ENCODE measurements around the gene POLE. TPM values are rescaled to one million over a fixed set of nuclear protein-coding genes. Genes with fewer than 3 reads are reported as not detected.

POLE gene
- total and polyA plus RNA-seq, 8 donors: 7.2 to 45.7 (median 16.0) TPM

DNA sequence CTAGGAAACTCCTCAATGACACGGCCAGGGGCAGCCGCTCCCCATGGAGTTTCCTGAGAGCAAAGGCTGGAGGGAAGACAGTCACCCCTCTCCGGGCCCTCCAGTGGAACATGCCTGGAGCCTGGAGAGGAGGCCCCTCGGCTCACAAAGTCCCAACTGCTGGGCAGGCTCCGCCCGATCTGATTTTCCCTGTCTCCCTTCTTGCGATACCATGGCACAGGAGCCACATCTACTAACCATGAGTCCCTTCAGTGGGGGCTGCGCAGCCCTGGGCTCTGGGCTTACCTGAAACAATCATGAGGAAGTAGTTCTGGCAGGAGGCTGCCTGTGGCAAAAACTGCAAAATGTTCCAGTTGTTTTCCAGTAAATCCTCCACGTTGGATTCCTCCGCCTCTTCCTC lies 53.2 kb downstream of the POLE start:
- no peak for DNase-seq
- peaks cover 0 to 32% (median 0%) of the 10 kb centered on the region in 3 donors for H3K36me3 ChIP-seq
- no peak for ATAC-seq
- no peaks in the 10 kb centered on the region for H3K27me3 ChIP-seq
- intact Hi-C loops (cut with DNase I): no loop called here
- no peak for FAIRE-seq
- TF ChIP-seq, protein P1, sequence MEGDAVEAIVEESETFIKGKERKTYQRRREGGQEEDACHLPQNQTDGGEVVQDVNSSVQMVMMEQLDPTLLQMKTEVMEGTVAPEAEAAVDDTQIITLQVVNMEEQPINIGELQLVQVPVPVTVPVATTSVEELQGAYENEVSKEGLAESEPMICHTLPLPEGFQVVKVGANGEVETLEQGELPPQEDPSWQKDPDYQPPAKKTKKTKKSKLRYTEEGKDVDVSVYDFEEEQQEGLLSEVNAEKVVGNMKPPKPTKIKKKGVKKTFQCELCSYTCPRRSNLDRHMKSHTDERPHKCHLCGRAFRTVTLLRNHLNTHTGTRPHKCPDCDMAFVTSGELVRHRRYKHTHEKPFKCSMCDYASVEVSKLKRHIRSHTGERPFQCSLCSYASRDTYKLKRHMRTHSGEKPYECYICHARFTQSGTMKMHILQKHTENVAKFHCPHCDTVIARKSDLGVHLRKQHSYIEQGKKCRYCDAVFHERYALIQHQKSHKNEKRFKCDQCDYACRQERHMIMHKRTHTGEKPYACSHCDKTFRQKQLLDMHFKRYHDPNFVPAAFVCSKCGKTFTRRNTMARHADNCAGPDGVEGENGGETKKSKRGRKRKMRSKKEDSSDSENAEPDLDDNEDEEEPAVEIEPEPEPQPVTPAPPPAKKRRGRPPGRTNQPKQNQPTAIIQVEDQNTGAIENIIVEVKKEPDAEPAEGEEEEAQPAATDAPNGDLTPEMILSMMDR (IDR thresholded peaks at IDR 0.05): no peak
- no peaks in the 10 kb centered on the region for H3K9me3 ChIP-seq
- no peaks in the 10 kb centered on the region for H3K4me1 ChIP-seq
- H3K27ac ChIP-seq: no peak overlapping the region
- 92 to 96% methylated on average over 10 of the region's 10 CpGs for WGBS, 2 donors
- no peak overlapping the region for H3K4me3 ChIP-seq

DNA sequence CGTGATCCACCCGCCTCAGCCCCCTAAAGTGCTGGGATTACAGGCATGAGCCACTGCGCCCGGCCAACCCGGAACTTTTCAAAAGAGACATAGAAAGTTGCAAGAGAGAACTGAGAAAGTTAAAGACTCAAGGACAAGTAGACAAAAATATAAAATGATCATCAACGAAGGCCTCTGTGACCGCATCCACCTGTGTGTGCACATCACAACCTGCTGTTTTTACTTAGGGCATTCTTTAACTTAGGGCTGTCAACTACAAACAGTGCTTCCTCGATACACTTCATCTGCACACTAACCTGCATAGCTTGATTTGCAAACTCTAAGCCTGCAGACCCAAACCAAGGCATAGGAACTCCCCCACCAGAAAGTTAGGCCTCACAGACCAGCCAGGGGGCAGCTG lies 53.7 kb downstream of the POLE start:
- FAIRE-seq: no peak
- ATAC-seq: no peak
- DNase-seq: peak in 1 of 6 donors; percentile 17
- TF ChIP-seq, protein P1 (IDR thresholded peaks at IDR 0.05): no peak
- no peak overlapping the region for H3K4me3 ChIP-seq
- intact Hi-C loops (cut with DNase I): no loop called here
- H3K27ac ChIP-seq: no peak overlapping the region
- H3K4me1 ChIP-seq: no peaks in the 10 kb centered on the region
- no peaks in the 10 kb centered on the region for H3K27me3 ChIP-seq
- peaks cover 0 to 32% (median 0%) of the 10 kb centered on the region in 3 donors for H3K36me3 ChIP-seq
- H3K9me3 ChIP-seq: no peaks in the 10 kb centered on the region
- 91 to 94% methylated on average over 8 of the region's 8 CpGs for WGBS, 2 donors

DNA sequence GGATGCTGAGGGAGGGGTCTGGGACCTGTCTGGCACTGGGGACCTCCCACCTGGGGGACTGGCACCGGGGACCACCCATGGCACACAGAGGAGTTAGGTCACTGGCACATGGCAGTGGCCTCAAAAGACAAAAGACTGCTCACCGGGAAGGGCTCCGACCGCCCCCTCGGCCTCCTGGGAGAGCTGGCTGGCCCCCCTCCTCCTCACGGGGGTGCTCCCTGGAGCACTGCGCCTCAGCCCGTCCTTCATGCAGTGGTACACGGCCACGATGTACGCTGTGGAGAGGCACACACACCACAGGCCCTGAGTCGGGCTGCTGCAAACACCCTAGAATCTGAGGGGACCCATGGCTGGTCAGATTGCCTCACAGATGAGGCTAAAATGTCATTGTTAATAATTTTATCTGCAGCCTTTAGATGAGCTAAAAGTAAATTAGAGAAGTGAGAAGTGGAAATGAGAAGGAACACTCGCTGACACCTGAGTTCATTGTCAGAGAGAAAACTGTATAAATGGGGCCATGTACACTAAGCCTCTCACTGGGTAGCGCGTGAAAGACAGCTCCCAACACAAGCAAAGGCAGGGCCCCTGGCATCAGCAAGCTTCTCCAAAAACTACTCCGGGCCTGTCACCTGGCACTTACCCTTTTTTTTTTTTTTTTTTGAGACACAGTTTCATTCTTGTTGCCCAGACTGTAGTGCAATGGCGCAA lies 54.5 kb downstream of the POLE start:
- ATAC-seq (no peak), DNase-seq (peak in 1 of 6 donors; percentile 49), FAIRE-seq (no peak)
- WGBS, 2 donors: 90 to 95% methylated on average over 16 to 17 of the region's 17 CpGs
- no peak overlapping the region for H3K4me3 ChIP-seq
- H3K36me3 ChIP-seq: peaks cover 0 to 29% (median 0%) of the 10 kb centered on the region in 3 donors
- H3K4me1 ChIP-seq: no peaks in the 10 kb centered on the region
- intact Hi-C loops (cut with DNase I): no loop called here
- TF ChIP-seq, protein P1 (IDR thresholded peaks at IDR 0.05): no peak
- H3K9me3 ChIP-seq: no peaks in the 10 kb centered on the region
- no peak overlapping the region for H3K27ac ChIP-seq
- no peaks in the 10 kb centered on the region for H3K27me3 ChIP-seq

DNA sequence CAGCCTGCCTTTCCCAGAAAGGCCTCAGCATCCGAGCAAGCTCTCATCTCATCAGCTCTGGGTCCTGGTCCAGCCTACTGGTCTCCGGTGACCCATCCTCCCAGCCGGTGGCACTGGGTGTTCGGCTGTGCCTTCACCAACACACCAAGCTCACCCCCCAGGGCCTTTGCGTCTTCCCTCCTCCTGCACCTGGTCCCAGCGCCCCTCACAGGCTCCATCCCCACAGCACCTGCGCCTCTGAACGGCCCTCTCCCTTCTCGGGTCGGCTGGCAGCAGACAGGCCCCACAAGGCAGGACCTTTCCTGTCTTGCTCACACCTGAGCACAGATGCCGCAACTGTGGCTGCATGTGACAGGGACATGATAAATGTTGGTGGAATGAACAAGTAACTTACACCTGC lies 55.5 kb downstream of the POLE start:
- Histone ChIP-seq H3K27me3 (no peaks in the 10 kb centered on the region), H3K4me1 (no peaks in the 10 kb centered on the region), H3K9me3 (no peaks in the 10 kb centered on the region), H3K27ac (no peak overlapping the region), H3K4me3 (no peak overlapping the region), H3K36me3 (peaks cover 0 to 24% (median 0%) of the 10 kb centered on the region in 3 donors)
- DNase-seq (peak in 1 of 6 donors; percentile 46), ATAC-seq (no peak), FAIRE-seq (no peak)
- intact Hi-C loops (cut with DNase I): no loop called here
- 95 to 98% methylated on average over 11 of the region's 11 CpGs for WGBS, 2 donors
- TF ChIP-seq, protein P1 (IDR thresholded peaks at IDR 0.05): no peak

DNA sequence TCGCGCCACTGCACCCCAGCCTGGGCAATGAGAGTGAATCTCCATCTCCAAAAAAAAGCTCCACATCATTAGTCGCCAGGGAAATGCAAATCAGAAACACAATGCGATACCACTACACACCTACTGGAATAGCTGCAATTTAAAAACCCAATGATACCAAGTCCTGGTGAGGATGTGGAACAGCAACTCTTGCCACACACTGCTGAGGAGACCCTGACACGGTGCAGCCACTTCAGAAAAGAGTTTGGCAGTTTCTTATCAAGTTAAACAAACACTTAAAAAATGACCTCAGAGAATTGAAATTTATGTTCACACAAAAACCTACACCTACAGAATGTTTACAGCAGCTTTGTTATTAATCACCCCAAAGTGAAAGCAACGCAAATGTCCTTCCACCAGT lies 56.5 kb downstream of the POLE start:
- no peak for ATAC-seq
- 89 to 92% methylated on average over 6 of the region's 6 CpGs for WGBS, 2 donors
- Histone ChIP-seq H3K27me3 (no peaks in the 10 kb centered on the region), H3K36me3 (peaks cover 0 to 23% (median 0%) of the 10 kb centered on the region in 3 donors), H3K4me3 (no peak overlapping the region), H3K27ac (no peak overlapping the region), H3K9me3 (no peaks in the 10 kb centered on the region), H3K4me1 (no peaks in the 10 kb centered on the region)
- no peak for DNase-seq
- no peak for FAIRE-seq
- TF ChIP-seq, protein P1 (IDR thresholded peaks at IDR 0.05): no peak
- intact Hi-C loops (cut with DNase I): no loop called here
